K562 (cell line): ENCODE results near the gene IL34. TPM values are rescaled to one million over a fixed set of nuclear protein-coding genes. Genes with fewer than 3 reads are reported as not detected.

Source experiments
- BCLAF1 ChIP-seq, 2 experiments: fragments of 450-650 bp in 1 of 2; IDR thresholded peaks; 2 replicates each; pipeline ENCODE4 v1.6.1; 2011 to 2017; ENCODE audit warnings: low read depth in 2 of 2, antibody characterized with exemption in 1 of 2, borderline replicate concordance in 1 of 2, low read length in 1 of 2, mild to moderate bottlenecking in 1 of 2, mixed read lengths in 1 of 2; ENCODE audit not compliant: control insufficient read depth in 1 of 2
- DNMT1 ChIP-seq: fragments of 450-650 bp; IDR thresholded peaks from 2 replicates; pipeline ENCODE4 v1.6.1; 2016; ENCODE audit warnings: antibody characterized with exemption, mild to moderate bottlenecking
- KLF13 ChIP-seq: fragments of 450-650 bp; IDR thresholded peaks from 2 replicates; pipeline ENCODE4 v1.6.1; 2016; ENCODE audit warnings: missing genetic modification characterization, low read depth, mild to moderate bottlenecking, missing compliant biosample characterization, moderate library complexity, borderline replicate concordance
- MAX ChIP-seq: sonication (generic); formaldehyde crosslinking; IDR thresholded peaks from 2 replicates; pipeline ENCODE4 v1.9.0; 2022; ENCODE audit warnings: mild to moderate bottlenecking, missing genetic modification reagents
- NFATC3 ChIP-seq: fragments of 450-650 bp; IDR thresholded peaks from 2 replicates; pipeline ENCODE4 v1.6.1; 2017; ENCODE audit warnings: mild to moderate bottlenecking
- SPI1 ChIP-seq: IDR thresholded peaks from 2 replicates; pipeline ENCODE4 v1.6.1; 2011; ENCODE audit warnings: low read depth, low read length, control low read depth, borderline replicate concordance
- THRAP3 ChIP-seq: fragments of 450-650 bp; IDR thresholded peaks from 2 replicates; pipeline ENCODE4 v1.6.1; 2016; ENCODE audit warnings: mild to moderate bottlenecking, inconsistent platforms, borderline replicate concordance
- ZBTB33 ChIP-seq: sonication (generic); formaldehyde crosslinking; IDR thresholded peaks from 2 replicates; pipeline ENCODE4 v1.8.1; 2023; ENCODE audit warnings: mild to moderate bottlenecking, missing genetic modification reagents
- ZBTB40 ChIP-seq, 2 experiments: fragments of 450-650 bp in 1 of 2; sonication (generic) in 1 of 2; formaldehyde crosslinking in 1 of 2; IDR thresholded peaks; 2 replicates each; pipeline versions ENCODE4 v1.7.1 to v1.9.0; 2016 to 2022; ENCODE audit warnings: inconsistent platforms in 1 of 2, mild to moderate bottlenecking in 1 of 2, missing genetic modification reagents in 1 of 2
- ZNF121 ChIP-seq: sonication (generic); formaldehyde crosslinking; conservative IDR thresholded peaks from 2 replicates; pipeline ENCODE4 v1.8.0; 2022; ENCODE audit warnings: missing genetic modification reagents
- ZNF143 ChIP-seq: sonication (generic); formaldehyde crosslinking; IDR thresholded peaks from 2 replicates; pipeline ENCODE4 v1.9.0; 2022; ENCODE audit warnings: mild to moderate bottlenecking, missing genetic modification reagents
- polyA plus RNA-seq, 8 experiments: library from polyadenylated mRNA; depleted of rRNA in 4 of 8; stranded (reverse) in 5 of 8; unstranded in 3 of 8; fragments of >200 nt; fragmentation: Nextera tagmentation in 2 of 8; fragmentation: Illumina TruSeq in 1 of 8; extraction: Ambion mirVana in 2 of 8; extraction: Trizol in 1 of 8; gene quantifications; 2 replicates each; pipeline versions ENCODE4 v1.2.1 to v1.2.3, GENCODE V29; 2011 to 2014; ENCODE audit warnings: inconsistent platforms in 1 of 8, missing spikeins in 1 of 8
- total RNA-seq, 7 experiments: library from RNA; depleted of rRNA in 6 of 7; stranded (reverse); fragments of >200 nt in 6 of 7; fragmentation: Illumina TruSeq in 2 of 7; extraction: Trizol in 2 of 7; gene quantifications; 2 replicates each; pipeline versions ENCODE4 v1.2.1 to v1.2.3, GENCODE V29; 2011 to 2021; ENCODE audit warnings: low replicate concordance in 1 of 7

The IL34 gene
- total and polyA plus RNA-seq, 9 of the 15 experiments (the other 6 are each of a cell fraction or from before 2014, with no cell fraction given): 0.07 to 0.18 (median 0.10) TPM; not detected in 6

GRCh38 chr16:70663524-70664324 is 17.4 kb downstream of the IL34 start (continued):
- TF ChIP-seq ZNF143 (CRISPR knock-in tag) (no peak), ZBTB33 (0 out of 2 replicates have a peak, but pooled peaks have one; percentile 13), SPI1 (no peak), THRAP3 (no peak), KLF13 (tag) (no peak), NFATC3 (no peak), DNMT1 (no peak), ZBTB40 (IDR thresholded peaks at IDR 0.05) (no peak), ZBTB40 (CRISPR knock-in tag; IDR thresholded peaks at IDR 0.05) (no peak), ZNF121 (CRISPR knock-in tag) (no peak), BCLAF1 (IDR thresholded peaks at IDR 0.05; ENCODE audit: borderline replicate concordance in 1 of 2, control insufficient read depth in 1 of 2, low read depth in 2 of 2, low read length in 1 of 2) (no peak), MAX (no peak)
